IMR-90 (cell line): ENCODE measurements around the gene VSX2. TPM values are rescaled to one million over a fixed set of nuclear protein-coding genes. Genes with fewer than 3 reads are reported as not detected.

Source experiments
- ATAC-seq: fragments of 200-7000 bp; cut with Tn5 transposase; 2 replicates; pipeline ENCODE4 v1.9.1; 2020; ENCODE audit warnings: low read depth, mild to moderate bottlenecking, moderate library complexity
- BruUV-seq: library from RNA; stranded (reverse); fragments of 400-500 nt; replicated peaks from 2 replicates; lab custom pipeline; 2021; lab: Mats Ljungman, UMichigan
- CTCF ChIA-PET: fragments of 300-600 bp; formaldehyde crosslinking; extraction: SDS; loops from one replicate; lab custom pipeline; 2021; ENCODE audit warnings: antibody characterized with exemption; lab: Yijun Ruan, JAX
- POLR2A ChIA-PET: fragments of 300-600 bp; sonication (Branson Sonifier 250); formaldehyde crosslinking; loops from one replicate; lab custom pipeline; 2022; ENCODE audit warnings: antibody characterized with exemption; ENCODE audit not compliant: unreplicated experiment; lab: Charles Lee
- DNase-seq: peaks from one replicate; pipeline ENCODE4 v3.0.0; 2013
- H2AFZ ChIP-seq: replicated peaks from 2 replicates; pipeline ENCODE3; 2013; ENCODE audit warnings: low read length, mild to moderate bottlenecking; ENCODE audit not compliant: poor library complexity
- H2AK5ac ChIP-seq: 2 replicates; pipeline ENCODE4 v1.6.1; 2013; ENCODE audit warnings: low read depth, low read length, inconsistent platforms
- H2AK9ac ChIP-seq: replicated peaks from 2 replicates; pipeline ENCODE3; 2013; ENCODE audit warnings: mild to moderate bottlenecking, low read depth, low read length, moderate library complexity; ENCODE audit not compliant: poor library complexity
- H2BK120ac ChIP-seq: 2 replicates; pipeline ENCODE4 v1.6.1; 2013; ENCODE audit warnings: low read depth, low read length, inconsistent platforms
- H2BK15ac ChIP-seq: 3 replicates; pipeline ENCODE4 v1.6.1; 2013; ENCODE audit warnings: low read depth, low read length, inconsistent platforms
- H2BK20ac ChIP-seq: 2 replicates; pipeline ENCODE4 v1.6.1; 2013; ENCODE audit warnings: low read depth, mild to moderate bottlenecking, inconsistent platforms, low read length, moderate library complexity
- H2BK5ac ChIP-seq: 2 replicates; pipeline ENCODE4 v1.6.1; 2013; ENCODE audit warnings: mild to moderate bottlenecking, low read depth, low read length, inconsistent platforms; ENCODE audit not compliant: poor library complexity, severe bottlenecking
- H3K14ac ChIP-seq: replicated peaks from 2 replicates; pipeline ENCODE4 v1.6.1; 2013; ENCODE audit warnings: low read depth, low read length, inconsistent platforms
- H3K18ac ChIP-seq: 2 replicates; pipeline ENCODE4 v1.6.1; 2013; ENCODE audit warnings: low read depth, low read length, control low read depth
- H3K23ac ChIP-seq: 2 replicates; pipeline ENCODE4 v1.6.1; 2013; ENCODE audit warnings: low read depth, low read length, inconsistent platforms
- H3K27ac ChIP-seq: 2 replicates; pipeline ENCODE4 v1.5.1; 2013; ENCODE audit warnings: mild to moderate bottlenecking, control low read depth, low read length; ENCODE audit not compliant: insufficient read depth
- H3K27me3 ChIP-seq: 2 replicates; pipeline ENCODE4 v1.6.1; 2013; ENCODE audit warnings: low read length; ENCODE audit not compliant: control insufficient read depth, insufficient read depth
- H3K36me3 ChIP-seq: 2 replicates; pipeline ENCODE4 v1.6.1; 2013; ENCODE audit warnings: low read length, mixed read lengths; ENCODE audit not compliant: control insufficient read depth, insufficient read depth
- H3K4ac ChIP-seq: 2 replicates; pipeline ENCODE4 v1.6.1; 2013; ENCODE audit warnings: low read depth, low read length, inconsistent platforms
- H3K4me1 ChIP-seq: 2 replicates; pipeline ENCODE4 v1.6.1; 2013; ENCODE audit warnings: low read length, mixed read lengths; ENCODE audit not compliant: control insufficient read depth, insufficient read depth
- H3K4me2 ChIP-seq: 2 replicates; pipeline ENCODE4 v1.6.1; 2013; ENCODE audit warnings: low read depth, mild to moderate bottlenecking, control low read depth, low read length, moderate library complexity
- H3K4me3 ChIP-seq: 2 replicates; pipeline ENCODE4 v1.5.1; 2013; ENCODE audit warnings: low read depth, mild to moderate bottlenecking, control low read depth, low read length, moderate library complexity; ENCODE audit not compliant: insufficient read depth
- H3K56ac ChIP-seq: 2 replicates; pipeline ENCODE4 v1.6.1; 2013; ENCODE audit warnings: low read length, inconsistent platforms; ENCODE audit not compliant: insufficient read depth; ENCODE audit errors: extremely low read depth
- H3K79me1 ChIP-seq, 2 experiments: 2 replicates each; pipeline ENCODE4 v1.6.1; 2013; ENCODE audit warnings: low read length in 2 of 2, inconsistent platforms in 1 of 2, low read depth in 1 of 2
- H3K9ac ChIP-seq: 2 replicates; pipeline ENCODE4 v1.6.1; 2013; ENCODE audit warnings: low read depth, low read length, control low read depth
- H3K9me1 ChIP-seq: 2 replicates; pipeline ENCODE4 v1.6.1; 2013; ENCODE audit warnings: low read length, inconsistent platforms; ENCODE audit not compliant: insufficient read depth
- H3K9me3 ChIP-seq: 2 replicates; pipeline ENCODE4 v1.6.1; 2013; ENCODE audit warnings: low read length; ENCODE audit not compliant: control insufficient read depth, insufficient read depth
- H4K20me1 ChIP-seq: 2 replicates; pipeline ENCODE4 v1.6.1; 2013; ENCODE audit warnings: low read length, inconsistent platforms; ENCODE audit not compliant: insufficient read depth
- H4K5ac ChIP-seq: 2 replicates; pipeline ENCODE4 v1.6.1; 2013; ENCODE audit warnings: mild to moderate bottlenecking, low read depth, low read length, control low read depth
- H4K8ac ChIP-seq, 2 experiments: 2 replicates each; pipeline ENCODE4 v1.6.1; 2013; ENCODE audit warnings: low read depth in 2 of 2, low read length in 2 of 2, control low read depth in 1 of 2, inconsistent platforms in 1 of 2
- H4K91ac ChIP-seq: 2 replicates; pipeline ENCODE4 v1.6.1; 2013; ENCODE audit warnings: low read depth, low read length, inconsistent platforms; ENCODE audit not compliant: insufficient read depth
- BHLHE40 ChIP-seq: fragments of 150-350 bp; IDR thresholded peaks from 2 replicates; pipeline ENCODE4 v1.6.1; 2016; ENCODE audit warnings: mild to moderate bottlenecking, low read depth, low read length
- MAFK ChIP-seq: IDR thresholded peaks from 2 replicates; pipeline ENCODE4 v1.6.1; 2012; ENCODE audit warnings: low read depth, low read length, improper control_type of control experiment
- MAZ ChIP-seq: IDR thresholded peaks from 2 replicates; pipeline ENCODE4 v1.6.1; 2012; ENCODE audit warnings: low read depth, mild to moderate bottlenecking, low read length, improper control_type of control experiment, moderate library complexity, borderline replicate concordance
- MXI1 ChIP-seq: IDR thresholded peaks from 2 replicates; pipeline ENCODE4 v1.6.1; 2012; ENCODE audit warnings: low read depth, mild to moderate bottlenecking, low read length, moderate library complexity, borderline replicate concordance
- NFE2L2 ChIP-seq: fragments of 150-350 bp; IDR thresholded peaks from 2 replicates; pipeline ENCODE4 v1.6.1; 2016; ENCODE audit warnings: low read depth, mild to moderate bottlenecking, low read length
- POLR2A ChIP-seq: IDR thresholded peaks from 2 replicates; pipeline ENCODE4 v1.6.1; 2012; ENCODE audit warnings: mild to moderate bottlenecking, low read depth, low read length
- RAD21 ChIP-seq: IDR thresholded peaks from 2 replicates; pipeline ENCODE4 v1.6.1; 2012; ENCODE audit warnings: low read length, improper control_type of control experiment
- RCOR1 ChIP-seq: IDR thresholded peaks from 2 replicates; pipeline ENCODE4 v1.6.1; 2012; ENCODE audit warnings: mild to moderate bottlenecking, low read length, improper control_type of control experiment; ENCODE audit not compliant: insufficient replicate concordance
- RFX5 ChIP-seq: IDR thresholded peaks from 2 replicates; pipeline ENCODE4 v1.8.0; 2012; ENCODE audit warnings: low read depth, mild to moderate bottlenecking, low read length, moderate library complexity
- SMC3 ChIP-seq: fragments of 150-350 bp; IDR thresholded peaks from 2 replicates; pipeline ENCODE4 v1.6.1; 2016; ENCODE audit warnings: low read depth, mild to moderate bottlenecking, antibody characterized with exemption, low read length, moderate library complexity
- WGBS, 2 experiments: methylation state at CpG; one replicate each; pipeline versions ENCODE4 v1.1.5 to v1.1.7; 2013; ENCODE audit warnings: missing lambda C conversion rate in 2 of 2; ENCODE audit not compliant: insufficient read length in 1 of 2; ENCODE audit errors: extremely low coverage in 2 of 2; 5-methylcytosine and 5-hydroxymethylcytosine counted together
- dilution Hi-C: fragments of 300-500 bp; cut with HindIII; formaldehyde crosslinking; loops from one replicate; pipeline ENCODE4 v1.14.3; 2018; ENCODE audit warnings: low sequenced_read_pairs; ENCODE audit not compliant: unreplicated experiment
- in situ Hi-C: fragments of 300-500 bp; cut with MboI; formaldehyde crosslinking; loops from 3 replicates; pipeline ENCODE4 v1.14.3; 2019; ENCODE audit warnings: low sequenced_read_pairs, inconsistent platforms, mixed read lengths
- intact Hi-C: fragments of 100-400 bp; cut with micrococcal nuclease; formaldehyde crosslinking; loops from 2 replicates; pipeline ENCODE4 v1.10.0; 2022
- polyA plus RNA-seq, 3 experiments: library from polyadenylated mRNA; depleted of rRNA; stranded (reverse); fragments of >200 nt; gene quantifications; 2 replicates each; pipeline ENCODE4 v1.2.3, GENCODE V29; 2012; ENCODE audit warnings: low replicate concordance in 1 of 3
- total RNA-seq: library from RNA; depleted of rRNA; stranded (reverse); fragments of >200 nt; gene quantifications from 2 replicates; pipeline ENCODE4 v1.2.3, GENCODE V29; 2012
- TF ChIP-seq, protein P1 (sequence below): fragments of 150-350 bp; IDR thresholded peaks from 2 replicates; pipeline ENCODE4 v1.6.1; 2016; ENCODE audit warnings: low read depth, mild to moderate bottlenecking, low read length, moderate library complexity, borderline replicate concordance
- TF ChIP-seq, protein P2 (sequence below): conservative IDR thresholded peaks from 2 replicates; pipeline ENCODE4 v1.5.1; 2012; ENCODE audit warnings: mild to moderate bottlenecking, low read depth, low read length, improper control_type of control experiment

VSX2 gene
- total and polyA plus RNA-seq, 2 of the 4 experiments (the other 2 are of a cell fraction): not detected

DNA sequence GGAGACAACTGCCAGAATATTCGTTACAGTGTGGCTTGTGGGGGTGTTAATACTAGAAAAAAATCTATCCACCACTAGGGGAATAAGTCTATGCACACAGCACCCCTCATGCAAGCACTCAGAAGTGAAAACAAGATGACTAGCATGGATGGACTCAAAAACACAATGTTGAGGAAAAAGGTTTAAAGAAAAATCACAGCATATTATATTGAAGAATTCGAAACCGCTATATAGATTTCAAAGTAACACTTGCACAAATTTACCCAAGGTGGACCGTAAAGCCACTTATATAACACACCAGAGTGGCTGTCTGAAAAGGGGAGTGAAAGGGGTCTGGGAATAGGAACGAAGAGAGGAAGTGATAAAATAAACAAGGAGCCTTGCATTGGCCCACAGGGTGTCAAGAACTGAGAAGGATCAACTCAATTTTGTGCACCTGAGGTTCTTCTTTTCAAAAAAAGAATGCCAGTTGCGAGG, 62.9 kb downstream of the VSX2 start:
- Histone ChIP-seq H3K9ac (peak overlapping the region; percentile 81), H3K14ac (peak overlapping the region; percentile 83; the same call in 1 of the 2 replicates), H4K8ac (peak overlapping the region; percentile 69 to 70; a peak in 2 of 4 replicates), H4K20me1 (peaks cover 10% of the 10 kb centered on the region; the same call in 1 of the 2 replicates), H2BK5ac (peak overlapping the region; percentile 62), H4K5ac (no peak overlapping the region), H2BK20ac (no peak overlapping the region), H4K91ac (no peak overlapping the region), H3K79me1 (peaks cover 13 to 49% of the 10 kb centered on the region in 2 experiments), H3K4me3 (peak overlapping the region; percentile 84), H3K9me1 (0 out of 2 replicates have a peak, but pooled peaks cover 3% of the 10 kb centered on the region), H2AFZ (peak overlapping the region; percentile 96), H3K27ac (peak overlapping the region; percentile 76), H3K18ac (no peak overlapping the region), H3K36me3 (peaks cover 11% of the 10 kb centered on the region), H3K4ac (peak overlapping the region; percentile 52), H3K4me1 (peaks cover 3% of the 10 kb centered on the region), H3K23ac (peak overlapping the region; percentile 66; the same call in 1 of the 2 replicates), H3K4me2 (peak overlapping the region; percentile 97), H2BK15ac (no peak overlapping the region), H3K27me3 (no peaks in the 10 kb centered on the region), H2BK120ac (no peak overlapping the region), H2AK5ac (no peak overlapping the region), H3K9me3 (no peaks in the 10 kb centered on the region), H2AK9ac (peak overlapping the region; percentile 56), H3K56ac (peak overlapping the region; percentile 39; the same call in 1 of the 2 replicates)
- CTCF ChIA-PET: interaction anchor here (0.5 to 1.3 kb wide), 3 partner anchors 11 to 502 kb away, joined by 3 to 4 read pairs (median 3); no protein-coding TSS in a partner anchor
- 0% methylated on average over 1 of the region's 6 CpGs; no CpG with 5 or more reads in 1 of the 2 experiments for WGBS, 2 experiments
- POLR2A ChIA-PET: interaction anchor here (1.0 kb wide), 1 partner anchor 11 kb away, joined by 3 read pairs; no protein-coding TSS in a partner anchor
- TF ChIP-seq RAD21 (no peak), POLR2A (no peak), MAZ (no peak), MXI1 (peak; percentile 52; the same call in 1 of the 2 replicates), RCOR1 (no peak), MAFK (no peak), SMC3 (no peak), BHLHE40 (no peak), RFX5 (no peak), NFE2L2 (no peak)
- TF ChIP-seq, protein P1, sequence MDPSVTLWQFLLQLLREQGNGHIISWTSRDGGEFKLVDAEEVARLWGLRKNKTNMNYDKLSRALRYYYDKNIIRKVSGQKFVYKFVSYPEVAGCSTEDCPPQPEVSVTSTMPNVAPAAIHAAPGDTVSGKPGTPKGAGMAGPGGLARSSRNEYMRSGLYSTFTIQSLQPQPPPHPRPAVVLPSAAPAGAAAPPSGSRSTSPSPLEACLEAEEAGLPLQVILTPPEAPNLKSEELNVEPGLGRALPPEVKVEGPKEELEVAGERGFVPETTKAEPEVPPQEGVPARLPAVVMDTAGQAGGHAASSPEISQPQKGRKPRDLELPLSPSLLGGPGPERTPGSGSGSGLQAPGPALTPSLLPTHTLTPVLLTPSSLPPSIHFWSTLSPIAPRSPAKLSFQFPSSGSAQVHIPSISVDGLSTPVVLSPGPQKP: no peak
- TF ChIP-seq, protein P2, sequence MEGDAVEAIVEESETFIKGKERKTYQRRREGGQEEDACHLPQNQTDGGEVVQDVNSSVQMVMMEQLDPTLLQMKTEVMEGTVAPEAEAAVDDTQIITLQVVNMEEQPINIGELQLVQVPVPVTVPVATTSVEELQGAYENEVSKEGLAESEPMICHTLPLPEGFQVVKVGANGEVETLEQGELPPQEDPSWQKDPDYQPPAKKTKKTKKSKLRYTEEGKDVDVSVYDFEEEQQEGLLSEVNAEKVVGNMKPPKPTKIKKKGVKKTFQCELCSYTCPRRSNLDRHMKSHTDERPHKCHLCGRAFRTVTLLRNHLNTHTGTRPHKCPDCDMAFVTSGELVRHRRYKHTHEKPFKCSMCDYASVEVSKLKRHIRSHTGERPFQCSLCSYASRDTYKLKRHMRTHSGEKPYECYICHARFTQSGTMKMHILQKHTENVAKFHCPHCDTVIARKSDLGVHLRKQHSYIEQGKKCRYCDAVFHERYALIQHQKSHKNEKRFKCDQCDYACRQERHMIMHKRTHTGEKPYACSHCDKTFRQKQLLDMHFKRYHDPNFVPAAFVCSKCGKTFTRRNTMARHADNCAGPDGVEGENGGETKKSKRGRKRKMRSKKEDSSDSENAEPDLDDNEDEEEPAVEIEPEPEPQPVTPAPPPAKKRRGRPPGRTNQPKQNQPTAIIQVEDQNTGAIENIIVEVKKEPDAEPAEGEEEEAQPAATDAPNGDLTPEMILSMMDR: peak; percentile 50
- intact Hi-C loops (loop anchor here (5.0 kb wide), 1 partner anchor 515 kb away; no protein-coding TSS in a partner anchor), in situ Hi-C loops (no loop called here), dilution Hi-C loops (no loop called here)
- BruUV-seq: TSS peak; percentile 37
- peak; percentile 56 for DNase-seq
- ATAC-seq: peak; percentile 68
